GM18508 (cell line): ENCODE measurements around the gene PTPRCAP.
"Not testable (repeated sequence)": the region's sequence is repeated elsewhere in the genome, so short reads cannot be mapped to it uniquely, and the experiment has no call there.

Experiments used
- ATAC-seq: cut with Tn5 transposase; IDR thresholded peaks from one replicate; pipeline ENCODE4 v1.9.1; 2021; ENCODE audit warnings: moderate number of reproducible peaks; ENCODE audit not compliant: insufficient read depth, unreplicated experiment

PTPRCAP gene, protein sequence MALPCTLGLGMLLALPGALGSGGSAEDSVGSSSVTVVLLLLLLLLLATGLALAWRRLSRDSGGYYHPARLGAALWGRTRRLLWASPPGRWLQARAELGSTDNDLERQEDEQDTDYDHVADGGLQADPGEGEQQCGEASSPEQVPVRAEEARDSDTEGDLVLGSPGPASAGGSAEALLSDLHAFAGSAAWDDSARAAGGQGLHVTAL

GRCh38 chr11:67437082-67437808 lies at the start of gene PTPRCAP:
PTPRCAP (minus strand) TSS chr11:67437682; CDS start chr11:67437619, 63 bp downstream.
- ATAC-seq, result no peak

DNA sequence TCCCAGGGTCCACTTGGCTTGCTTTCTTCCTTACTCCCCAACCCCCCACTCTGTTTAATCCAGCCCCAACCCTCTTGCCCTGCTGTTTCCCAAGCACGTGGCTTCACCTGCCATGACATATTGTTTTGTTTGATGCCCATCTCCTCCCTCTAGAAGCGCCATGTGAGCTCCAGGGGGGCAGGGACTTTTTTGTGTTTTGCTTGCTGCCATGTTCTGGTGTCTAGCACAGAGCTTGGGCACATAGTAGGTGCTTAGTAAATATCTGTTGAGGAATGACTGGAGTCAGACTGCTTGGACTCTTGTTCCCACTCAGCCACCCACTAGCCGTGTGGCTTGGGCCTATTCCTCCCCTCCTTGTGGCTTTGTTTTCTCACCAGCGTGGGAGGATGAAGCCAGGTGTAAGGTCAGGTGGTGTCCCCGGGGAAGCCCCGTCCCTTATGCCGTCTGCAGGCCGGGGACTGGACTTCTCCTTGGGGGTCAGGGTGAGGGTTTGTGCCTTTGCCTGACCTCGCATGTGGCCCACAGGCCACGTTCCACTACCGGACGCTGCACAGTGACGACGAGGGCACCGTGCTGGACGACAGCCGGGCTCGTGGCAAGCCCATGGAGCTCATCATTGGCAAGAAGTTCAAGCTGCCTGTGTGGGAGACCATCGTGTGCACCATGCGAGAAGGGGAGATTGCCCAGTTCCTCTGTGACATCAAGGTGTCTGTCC lies 49.2 kb upstream of the PTPRCAP start:
- no peak for ATAC-seq

- not testable (repeated sequence) for ATAC-seq
Measured at GRCh38 chr11:67485873-67486361, 48.4 kb upstream of the PTPRCAP start.

DNA sequence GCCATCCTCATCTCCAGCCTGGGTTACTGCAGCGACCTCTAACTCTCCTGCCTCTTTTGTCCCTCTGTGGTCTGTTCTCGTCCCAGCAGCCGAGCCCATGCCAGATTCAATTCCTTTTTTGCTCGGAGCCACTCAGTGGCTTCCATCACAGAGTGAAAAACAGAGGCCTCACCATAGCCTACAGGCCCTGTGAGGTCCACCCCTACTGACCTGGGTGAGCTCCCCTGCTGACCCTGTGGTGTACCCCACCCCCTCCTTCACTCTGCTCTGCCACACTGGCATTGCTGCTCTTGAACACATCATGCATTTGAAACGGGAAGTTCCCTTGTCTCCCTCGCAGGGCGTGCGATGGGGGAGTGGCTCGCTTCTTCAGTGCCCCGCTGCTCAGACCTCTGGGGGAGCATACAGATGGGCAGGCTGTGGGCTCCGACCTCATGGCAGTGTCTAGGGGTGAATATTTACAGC lies 47.4 kb upstream of the PTPRCAP start:
- ATAC-seq, result no peak

- no peak for ATAC-seq
Measured at GRCh38 chr11:67483831-67484665, 46.6 kb upstream of the PTPRCAP start.

DNA sequence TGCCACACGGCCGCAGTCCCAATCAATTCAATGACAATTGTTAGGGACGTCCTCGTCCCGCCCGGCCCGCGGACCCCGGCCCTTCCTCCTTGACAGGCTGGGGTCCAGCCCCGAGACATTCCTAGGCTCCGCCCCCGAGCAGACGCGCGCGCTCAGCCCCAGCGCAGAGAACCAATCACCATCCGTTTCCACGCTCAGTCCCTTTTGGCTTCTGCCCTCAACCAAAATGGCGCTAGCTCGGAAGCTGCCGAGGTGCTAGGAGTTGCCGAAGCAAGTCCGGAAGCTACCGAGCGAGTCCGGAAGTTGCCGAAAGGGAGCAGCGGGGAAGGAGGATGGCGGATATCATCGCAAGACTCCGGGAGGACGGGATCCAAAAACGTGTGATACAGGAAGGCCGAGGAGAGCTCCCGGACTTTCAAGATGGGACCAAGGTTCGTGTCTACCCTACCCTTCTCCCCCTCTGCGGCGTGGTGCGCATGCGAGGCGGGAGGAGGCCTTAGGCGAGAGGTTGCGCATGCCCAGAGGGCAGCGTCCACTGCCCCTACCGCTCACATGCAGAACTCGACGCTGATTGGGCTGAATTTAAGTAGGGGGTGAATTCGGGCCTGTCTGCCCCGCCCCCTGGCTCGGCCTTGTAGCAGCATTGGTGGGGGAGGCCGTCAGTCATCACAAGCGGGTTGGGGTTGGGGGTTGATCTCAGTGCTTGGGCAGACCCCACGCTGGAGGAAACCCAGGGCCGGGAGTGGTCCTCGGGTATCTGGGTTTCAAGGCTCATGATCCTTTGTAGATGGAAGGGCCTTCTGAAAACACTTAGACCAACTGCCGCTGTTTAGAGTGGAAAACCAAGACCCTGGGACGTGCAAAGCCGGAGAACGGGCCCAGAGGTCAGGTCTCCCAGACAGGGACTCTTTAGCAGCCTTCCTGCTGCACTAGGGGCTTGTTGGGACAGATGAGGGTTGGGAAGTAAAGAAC lies 45.6 kb upstream of the PTPRCAP start, which contains the start of gene AIP:
Gene AIP, plus strand, starts transcription at position 200 of the 972 bp plus-strand sequence. Its CDS starts 133 bp downstream, at position 333.
- ATAC-seq, result peak; percentile 44

- peak; percentile 1 for ATAC-seq
Measured at GRCh38 chr11:67482275-67482826, 44.9 kb upstream of the PTPRCAP start.

- ATAC-seq, result not testable (repeated sequence)
Measured at GRCh38 chr11:67477344-67478050, 40.0 kb upstream of the PTPRCAP start.

GRCh38 chr11:67476692-67477091 lies 39.2 kb upstream of the PTPRCAP start:
- not testable (repeated sequence) for ATAC-seq

DNA sequence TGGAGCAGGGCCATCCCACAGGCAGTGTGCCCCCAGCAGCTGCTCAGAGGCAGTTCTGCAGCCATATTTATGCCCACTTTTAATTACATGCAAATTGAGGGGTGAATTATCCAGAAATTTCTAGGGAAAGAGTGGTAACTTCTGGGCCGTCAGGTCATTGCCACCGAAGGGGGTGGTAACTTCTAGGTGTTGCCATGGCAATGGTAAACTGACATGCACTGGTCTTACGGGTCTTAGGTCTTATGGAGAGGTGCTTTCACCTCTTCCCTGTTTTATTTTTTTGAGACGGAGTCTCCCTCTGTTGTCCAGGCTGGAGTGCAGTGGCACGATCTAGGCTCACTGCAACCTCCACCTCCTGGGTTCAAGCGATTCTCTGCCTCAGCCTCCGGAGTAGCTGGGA lies 35.4 kb upstream of the PTPRCAP start:
- no peak for ATAC-seq

DNA sequence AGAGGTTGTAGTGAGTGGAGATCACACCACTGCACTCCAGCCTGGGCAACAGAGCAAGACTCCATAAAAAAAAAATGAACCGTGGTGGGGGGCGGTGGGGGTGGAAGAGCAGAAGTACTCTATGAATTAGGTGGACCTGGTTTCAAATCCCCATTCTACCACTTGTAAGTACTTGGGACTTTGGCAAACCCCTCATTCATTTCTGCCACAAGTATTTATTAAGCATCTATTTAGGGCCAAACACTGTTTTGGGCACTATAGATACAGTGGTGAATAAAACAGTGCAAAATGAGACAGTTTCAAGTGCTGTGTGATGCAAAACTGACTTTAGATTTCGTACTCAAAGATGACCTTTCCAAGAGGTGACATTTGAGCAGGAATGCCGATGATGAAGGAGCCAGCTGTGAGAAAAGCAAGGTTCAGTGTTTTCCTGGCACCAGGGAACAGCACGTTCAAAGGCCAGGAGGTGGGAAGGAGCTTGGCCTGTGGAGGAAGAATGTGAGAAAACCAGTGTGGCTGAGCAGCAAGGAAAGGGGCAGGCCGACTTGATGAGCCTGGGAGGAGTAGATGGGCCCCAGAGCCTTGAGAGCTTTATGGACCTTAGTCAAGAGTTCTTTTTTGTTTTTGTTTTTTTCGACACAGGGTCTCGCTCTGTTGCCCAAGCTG lies 33.0 kb upstream of the PTPRCAP start:
- no peak for ATAC-seq

GRCh38 chr11:67469508-67469811 lies 32.0 kb upstream of the PTPRCAP start:
- ATAC-seq, result no peak

DNA sequence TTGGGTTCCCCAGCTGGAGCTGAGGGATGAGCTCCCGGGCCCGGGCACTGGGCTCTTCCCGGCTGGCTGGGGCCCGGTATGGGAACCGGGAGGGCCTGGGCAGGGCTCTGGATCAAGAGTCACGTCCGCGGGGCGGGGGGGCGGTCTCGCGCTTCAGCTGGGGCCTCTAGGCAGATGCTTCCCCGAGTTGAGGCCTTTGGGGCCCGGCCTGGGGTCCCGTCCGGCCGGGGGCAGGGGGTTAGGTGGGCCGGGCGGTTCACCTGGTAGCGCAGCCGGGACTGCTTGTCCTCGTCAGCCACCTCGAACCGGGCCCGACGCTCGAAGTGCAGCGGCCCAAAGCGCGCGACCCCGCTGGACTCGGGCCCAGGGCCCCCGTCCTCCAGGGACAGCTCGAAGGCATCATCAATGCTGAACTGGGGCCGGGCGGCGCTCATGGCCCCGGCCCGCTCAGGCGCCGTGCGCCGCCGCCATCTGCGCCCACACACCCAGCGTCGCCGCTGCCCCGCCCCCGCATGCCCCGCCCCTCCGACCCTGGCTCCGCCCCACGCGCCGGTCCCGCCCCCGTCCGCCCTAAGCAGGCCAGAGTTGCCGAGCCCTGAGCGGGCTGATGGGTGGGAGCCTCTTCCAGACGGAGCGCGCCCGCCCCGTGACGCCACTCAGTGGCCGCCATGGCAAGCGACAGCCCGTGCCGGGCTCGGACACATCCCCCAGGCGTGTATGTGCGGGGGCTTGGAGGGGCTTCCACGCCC lies 31.5 kb upstream of the PTPRCAP start, which contains the start of gene TMEM134:
Gene TMEM134, minus strand, starts transcription at position 493 of the 749 bp plus-strand sequence. Its CDS starts 59 bp downstream, at position 434.
- ATAC-seq, result no peak

DNA sequence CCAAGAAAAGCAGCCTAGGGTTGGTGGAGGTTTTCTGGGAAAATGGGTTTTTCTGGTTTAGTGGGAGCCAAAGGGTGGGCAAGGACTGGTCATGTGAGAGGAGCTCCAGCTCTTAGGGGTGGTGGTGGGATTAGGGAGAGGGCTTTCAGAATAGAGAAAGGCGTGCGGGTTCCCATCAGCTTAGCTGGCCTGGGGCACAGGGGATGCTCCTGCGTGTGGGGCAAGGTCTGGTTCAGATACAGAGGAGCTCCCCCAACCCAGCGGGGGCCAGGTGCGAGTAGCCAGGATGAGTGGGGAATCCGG lies 30.9 kb upstream of the PTPRCAP start:
- no peak for ATAC-seq

DNA sequence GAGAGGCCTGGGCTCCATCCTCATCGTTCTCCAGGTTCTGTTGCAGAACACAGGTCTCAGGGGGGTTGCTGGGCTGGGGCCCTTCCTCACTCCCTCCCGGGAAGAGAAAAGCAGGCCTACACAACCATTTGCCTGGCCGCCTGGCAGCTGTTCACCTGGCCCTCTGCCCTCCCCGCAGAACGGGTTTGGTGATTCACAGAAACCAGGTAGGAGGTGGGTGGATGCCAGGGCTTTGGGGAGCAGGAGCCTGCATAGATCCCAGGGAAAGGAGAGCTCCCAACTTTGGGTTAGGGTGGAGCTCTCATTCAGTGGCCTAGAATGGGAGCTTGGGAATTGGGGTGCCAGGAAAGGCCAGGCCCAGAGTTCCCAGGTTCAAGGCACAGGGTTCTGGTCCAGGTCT lies 30.6 kb upstream of the PTPRCAP start:
- ATAC-seq, result no peak

DNA sequence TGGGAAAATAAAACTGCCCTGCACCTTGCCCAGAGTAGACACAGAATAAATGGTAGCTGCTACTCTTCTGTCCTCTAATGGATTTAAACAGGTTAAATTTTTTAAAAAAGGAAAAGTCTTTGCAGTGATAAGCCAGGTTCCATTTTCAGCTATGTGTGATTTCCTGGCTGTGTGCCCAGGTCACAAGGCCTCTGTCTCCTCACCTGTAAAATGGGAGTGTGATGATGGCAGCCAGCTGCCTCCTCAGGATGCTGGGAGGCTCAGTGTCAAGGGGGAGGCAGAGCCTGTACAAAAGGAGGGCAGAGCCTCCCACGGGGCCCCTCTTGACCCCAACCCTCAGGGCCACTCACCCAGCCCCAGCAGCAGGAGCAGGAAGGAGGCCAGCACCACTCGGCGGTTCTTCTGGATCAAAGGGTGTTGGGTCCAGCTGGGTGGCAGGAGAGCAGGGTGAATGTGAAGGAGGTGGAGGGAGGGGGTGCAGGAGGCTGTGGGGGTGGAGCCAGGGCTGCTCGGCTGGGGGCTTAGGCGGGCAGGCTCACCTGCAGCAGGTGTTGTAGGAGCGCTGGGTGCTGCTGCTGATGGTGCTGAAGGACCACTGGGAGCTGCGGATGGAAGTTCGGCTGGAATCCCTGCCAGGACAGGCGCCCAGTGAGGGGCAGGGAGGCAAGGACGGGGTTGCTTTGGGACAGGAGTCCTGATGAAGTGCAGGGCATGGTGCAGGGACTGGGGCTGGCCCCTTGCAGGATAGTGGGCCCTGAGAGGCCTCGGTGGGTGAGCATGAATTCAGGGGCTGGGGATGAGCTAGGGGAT lies 29.7 kb upstream of the PTPRCAP start:
- no peak for ATAC-seq
